ENCODE data around the gene FBLIM1. TPM values are rescaled to one million over a fixed set of nuclear protein-coding genes. Genes with fewer than 3 reads are reported as not detected.
"Not testable (repeated sequence)": the region's sequence is repeated elsewhere in the genome, so short reads cannot be mapped to it uniquely, and the experiment has no call there.

The FBLIM1 gene
- total RNA-seq, 1 donor from 2014 or later = 198 TPM

DNA sequence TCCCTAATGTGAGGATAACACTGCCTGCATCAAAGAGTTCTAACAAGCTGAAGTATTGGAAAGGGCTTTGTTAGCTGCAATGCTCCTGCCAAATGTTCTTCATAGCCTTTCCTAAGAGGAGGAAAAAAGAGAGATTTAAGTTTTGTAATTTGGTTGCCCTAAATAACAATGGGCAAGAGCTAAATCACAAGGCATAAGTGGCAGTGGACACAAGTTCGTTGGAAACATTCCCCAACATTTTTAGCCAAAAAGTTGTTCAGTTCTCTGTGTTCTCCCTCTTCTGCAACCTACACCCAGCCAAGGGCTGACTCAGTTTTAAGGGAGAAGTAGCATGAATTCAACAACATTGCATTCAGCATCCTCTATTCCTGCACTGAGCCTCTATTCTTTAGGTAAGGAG is 51.5 kb downstream of the FBLIM1 start:
- TF ChIP-seq, protein P1, sequence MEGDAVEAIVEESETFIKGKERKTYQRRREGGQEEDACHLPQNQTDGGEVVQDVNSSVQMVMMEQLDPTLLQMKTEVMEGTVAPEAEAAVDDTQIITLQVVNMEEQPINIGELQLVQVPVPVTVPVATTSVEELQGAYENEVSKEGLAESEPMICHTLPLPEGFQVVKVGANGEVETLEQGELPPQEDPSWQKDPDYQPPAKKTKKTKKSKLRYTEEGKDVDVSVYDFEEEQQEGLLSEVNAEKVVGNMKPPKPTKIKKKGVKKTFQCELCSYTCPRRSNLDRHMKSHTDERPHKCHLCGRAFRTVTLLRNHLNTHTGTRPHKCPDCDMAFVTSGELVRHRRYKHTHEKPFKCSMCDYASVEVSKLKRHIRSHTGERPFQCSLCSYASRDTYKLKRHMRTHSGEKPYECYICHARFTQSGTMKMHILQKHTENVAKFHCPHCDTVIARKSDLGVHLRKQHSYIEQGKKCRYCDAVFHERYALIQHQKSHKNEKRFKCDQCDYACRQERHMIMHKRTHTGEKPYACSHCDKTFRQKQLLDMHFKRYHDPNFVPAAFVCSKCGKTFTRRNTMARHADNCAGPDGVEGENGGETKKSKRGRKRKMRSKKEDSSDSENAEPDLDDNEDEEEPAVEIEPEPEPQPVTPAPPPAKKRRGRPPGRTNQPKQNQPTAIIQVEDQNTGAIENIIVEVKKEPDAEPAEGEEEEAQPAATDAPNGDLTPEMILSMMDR (IDR thresholded peaks at IDR 0.05; ENCODE audit: unreplicated experiment) = no peak
- H3K9me3 Mint-ChIP-seq (ENCODE audit: unreplicated experiment) = no peaks in the 10 kb centered on the region
- no peaks in the 10 kb centered on the region for H3K27me3 Mint-ChIP-seq (ENCODE audit: unreplicated experiment)
- H3K36me3 Mint-ChIP-seq (ENCODE audit: low read depth, unreplicated experiment) = no peaks in the 10 kb centered on the region
- no peak overlapping the region for H3K4me3 Mint-ChIP-seq (ENCODE audit: unreplicated experiment)
- H3K27ac Mint-ChIP-seq (ENCODE audit: unreplicated experiment) = no peak overlapping the region
- no peaks in the 10 kb centered on the region for H3K4me1 Mint-ChIP-seq (ENCODE audit: unreplicated experiment)
- no peak for DNase-seq (ENCODE audit: low spot score)

DNA sequence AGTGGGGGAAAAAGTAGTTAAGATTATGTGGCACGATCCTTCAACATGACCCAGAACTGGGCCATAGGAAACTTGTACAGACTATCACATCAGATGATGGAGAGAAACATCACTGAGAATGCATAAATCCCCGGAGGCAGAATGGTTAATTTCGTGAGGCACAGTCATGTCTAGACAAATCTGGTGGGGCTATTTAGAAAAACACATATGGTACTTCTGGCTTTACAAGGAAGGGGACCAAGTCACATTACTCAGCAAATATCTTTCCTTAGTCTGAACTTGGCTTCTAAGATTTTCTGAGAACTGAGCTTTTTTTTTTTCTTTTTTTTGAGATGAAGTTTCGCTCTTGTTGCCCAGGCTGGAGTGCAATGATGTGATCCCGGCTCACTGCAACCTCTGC is 58.1 kb downstream of the FBLIM1 start:
- Mint-ChIP-seq H3K4me3 (ENCODE audit: unreplicated experiment) (no peak overlapping the region), H3K9me3 (ENCODE audit: unreplicated experiment) (no peaks in the 10 kb centered on the region), H3K27me3 (ENCODE audit: unreplicated experiment) (no peaks in the 10 kb centered on the region), H3K27ac (ENCODE audit: unreplicated experiment) (no peak overlapping the region), H3K36me3 (ENCODE audit: low read depth, unreplicated experiment) (no peaks in the 10 kb centered on the region), H3K4me1 (ENCODE audit: unreplicated experiment) (no peaks in the 10 kb centered on the region)
- no peak for DNase-seq (ENCODE audit: low spot score)
- TF ChIP-seq, protein P1 (IDR thresholded peaks at IDR 0.05; ENCODE audit: unreplicated experiment) = no peak

DNA sequence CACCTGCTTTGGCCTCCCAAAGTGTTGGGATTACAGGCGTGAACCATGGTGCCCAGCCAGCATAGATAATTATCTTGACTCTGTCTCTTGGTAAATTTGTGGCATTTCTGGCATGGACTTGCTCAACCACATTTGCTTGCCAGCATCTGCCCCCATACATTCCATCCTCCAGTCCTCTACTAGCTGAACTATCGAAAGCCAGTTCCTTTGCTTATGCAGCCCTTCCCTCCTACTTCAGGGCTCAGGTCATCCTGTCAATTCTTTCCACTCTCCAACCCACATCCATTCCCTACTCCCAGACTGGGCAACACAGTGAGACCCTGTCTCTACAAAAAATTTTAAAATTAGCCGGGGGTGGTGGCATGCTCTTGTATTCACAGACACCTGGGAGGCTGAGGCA is 61.9 kb downstream of the FBLIM1 start:
- TF ChIP-seq, protein P1 (IDR thresholded peaks at IDR 0.05; ENCODE audit: unreplicated experiment) = no peak
- H3K36me3 Mint-ChIP-seq (ENCODE audit: low read depth, unreplicated experiment) = no peaks in the 10 kb centered on the region
- no peaks in the 10 kb centered on the region for H3K4me1 Mint-ChIP-seq (ENCODE audit: unreplicated experiment)
- no peak for DNase-seq (ENCODE audit: low spot score)
- no peaks in the 10 kb centered on the region for H3K27me3 Mint-ChIP-seq (ENCODE audit: unreplicated experiment)
- no peak overlapping the region for H3K4me3 Mint-ChIP-seq (ENCODE audit: unreplicated experiment)
- peak overlapping the region; percentile 40 for H3K27ac Mint-ChIP-seq (ENCODE audit: unreplicated experiment)
- H3K9me3 Mint-ChIP-seq (ENCODE audit: unreplicated experiment) = no peaks in the 10 kb centered on the region

DNA sequence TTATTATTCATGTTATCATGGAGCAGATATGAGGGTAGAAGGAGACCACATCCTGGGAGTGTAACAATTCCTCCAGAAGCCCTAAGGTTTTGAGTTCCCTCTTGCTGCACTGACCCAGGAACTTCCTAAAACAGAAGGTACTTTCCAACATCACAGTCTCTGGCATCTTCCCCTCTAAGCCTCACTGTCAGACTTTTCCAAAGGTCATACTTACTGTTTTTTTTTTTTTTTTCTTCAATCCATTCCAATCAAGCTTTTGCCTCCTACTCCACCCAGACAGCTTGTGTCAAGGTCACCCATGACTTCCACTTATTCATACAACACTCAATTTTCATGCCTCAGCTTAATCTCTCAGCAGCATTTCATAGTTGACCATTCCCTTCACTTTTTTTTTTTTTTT is 67.2 kb downstream of the FBLIM1 start:
- Mint-ChIP-seq H3K27me3 (ENCODE audit: unreplicated experiment) (peaks cover 5% of the 10 kb centered on the region), H3K27ac (ENCODE audit: unreplicated experiment) (no peak overlapping the region), H3K36me3 (ENCODE audit: low read depth, unreplicated experiment) (no peaks in the 10 kb centered on the region), H3K4me1 (ENCODE audit: unreplicated experiment) (peaks cover 7% of the 10 kb centered on the region), H3K9me3 (ENCODE audit: unreplicated experiment) (no peaks in the 10 kb centered on the region), H3K4me3 (ENCODE audit: unreplicated experiment) (peak overlapping the region; percentile 31)
- DNase-seq (ENCODE audit: low spot score) = no peak
- TF ChIP-seq, protein P1 (IDR thresholded peaks at IDR 0.05; ENCODE audit: unreplicated experiment) = no peak

DNA sequence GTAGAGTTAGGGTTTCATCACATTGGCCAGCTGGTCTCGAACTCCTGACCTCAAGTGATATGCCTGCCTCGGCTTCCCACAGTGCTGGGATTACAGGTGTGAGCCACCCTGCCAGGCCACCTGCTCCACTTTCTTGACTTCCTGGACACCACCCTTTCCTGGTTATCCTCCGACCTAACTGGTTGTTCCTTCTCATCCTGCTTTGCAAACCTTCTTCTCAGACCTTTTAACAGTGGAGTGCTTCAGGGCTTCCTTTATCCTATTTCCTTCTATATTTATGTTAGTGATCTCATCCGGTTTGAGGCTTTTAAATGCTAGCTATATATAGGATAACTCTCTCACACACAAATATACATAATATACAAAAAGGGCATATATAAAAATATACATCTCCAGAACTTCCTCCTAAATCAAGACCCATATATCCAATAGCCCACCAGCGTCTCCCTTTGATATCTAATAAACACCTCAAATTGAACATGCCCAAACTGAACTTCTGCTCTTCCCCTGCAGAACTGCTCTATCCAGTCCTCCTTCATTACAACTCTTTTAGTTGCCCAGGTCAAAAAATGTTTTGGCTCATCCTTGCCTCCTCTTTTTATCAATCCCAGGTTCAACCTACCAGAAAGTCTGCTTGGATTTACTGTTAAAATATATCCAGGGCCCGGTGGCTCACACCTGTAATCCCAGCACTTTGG is 68.4 kb downstream of the FBLIM1 start:
- Mint-ChIP-seq H3K27me3 (ENCODE audit: unreplicated experiment) (peaks cover 5% of the 10 kb centered on the region), H3K9me3 (ENCODE audit: unreplicated experiment) (no peaks in the 10 kb centered on the region), H3K36me3 (ENCODE audit: low read depth, unreplicated experiment) (peaks cover 4% of the 10 kb centered on the region), H3K27ac (ENCODE audit: unreplicated experiment) (no peak overlapping the region), H3K4me1 (ENCODE audit: unreplicated experiment) (peaks cover 11% of the 10 kb centered on the region), H3K4me3 (ENCODE audit: unreplicated experiment) (no peak overlapping the region)
- TF ChIP-seq, protein P1 (IDR thresholded peaks at IDR 0.05; ENCODE audit: unreplicated experiment) = no peak
- no peak for DNase-seq (ENCODE audit: low spot score)

DNA sequence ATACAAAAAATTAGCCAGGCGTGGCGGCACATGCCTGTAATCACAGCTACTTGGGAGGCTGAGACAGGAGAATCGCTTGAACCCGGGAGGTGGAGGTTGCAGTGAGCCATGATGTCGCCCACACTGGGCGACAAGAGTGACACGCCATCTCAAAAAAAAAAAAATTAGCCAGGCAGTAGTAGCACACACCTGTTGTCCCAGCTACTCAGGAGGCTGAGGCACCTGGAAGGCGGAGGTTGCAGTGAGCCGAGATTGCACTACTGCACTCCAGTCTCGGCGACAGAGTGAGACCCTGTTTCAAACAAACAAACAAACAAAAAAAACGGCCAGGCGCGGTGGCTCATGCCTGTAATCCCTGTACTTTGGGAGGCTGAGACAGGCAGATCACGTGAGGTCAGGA is 69.0 kb downstream of the FBLIM1 start:
- peaks cover 12% of the 10 kb centered on the region for H3K4me1 Mint-ChIP-seq (ENCODE audit: unreplicated experiment)
- not testable (repeated sequence) for H3K4me3 Mint-ChIP-seq (ENCODE audit: unreplicated experiment); DNase-seq (ENCODE audit: low spot score); H3K27me3 Mint-ChIP-seq (ENCODE audit: unreplicated experiment); H3K36me3 Mint-ChIP-seq (ENCODE audit: low read depth, unreplicated experiment); H3K9me3 Mint-ChIP-seq (ENCODE audit: unreplicated experiment); H3K27ac Mint-ChIP-seq (ENCODE audit: unreplicated experiment)

DNA sequence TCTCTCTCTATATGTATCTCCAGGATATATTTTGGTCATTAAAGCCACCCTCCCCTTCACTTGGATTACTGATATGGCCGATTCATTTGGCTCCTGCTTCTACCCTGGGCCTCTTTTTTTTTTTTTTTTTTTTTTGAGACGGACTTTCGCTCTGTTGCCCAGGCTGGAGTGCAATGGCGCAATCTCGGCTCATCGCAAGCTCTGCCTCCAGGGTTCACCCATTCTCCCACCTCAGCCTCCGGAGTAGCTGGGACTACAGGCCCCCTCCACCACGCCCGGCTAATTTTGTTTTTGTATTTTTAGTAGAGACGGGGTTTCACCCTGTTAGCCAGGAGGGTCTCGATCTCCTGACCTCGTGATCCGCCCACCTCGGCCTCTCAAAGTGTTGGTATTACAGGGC is 70.3 kb downstream of the FBLIM1 start:
- H3K4me3 Mint-ChIP-seq (ENCODE audit: unreplicated experiment); DNase-seq (ENCODE audit: low spot score); H3K27ac Mint-ChIP-seq (ENCODE audit: unreplicated experiment); H3K36me3 Mint-ChIP-seq (ENCODE audit: low read depth, unreplicated experiment); H3K9me3 Mint-ChIP-seq (ENCODE audit: unreplicated experiment); H3K27me3 Mint-ChIP-seq (ENCODE audit: unreplicated experiment): not testable (repeated sequence)
- peaks cover 18% of the 10 kb centered on the region for H3K4me1 Mint-ChIP-seq (ENCODE audit: unreplicated experiment)
